ENCODE results near the gene KCNQ5.

Gene KCNQ5

DNA sequence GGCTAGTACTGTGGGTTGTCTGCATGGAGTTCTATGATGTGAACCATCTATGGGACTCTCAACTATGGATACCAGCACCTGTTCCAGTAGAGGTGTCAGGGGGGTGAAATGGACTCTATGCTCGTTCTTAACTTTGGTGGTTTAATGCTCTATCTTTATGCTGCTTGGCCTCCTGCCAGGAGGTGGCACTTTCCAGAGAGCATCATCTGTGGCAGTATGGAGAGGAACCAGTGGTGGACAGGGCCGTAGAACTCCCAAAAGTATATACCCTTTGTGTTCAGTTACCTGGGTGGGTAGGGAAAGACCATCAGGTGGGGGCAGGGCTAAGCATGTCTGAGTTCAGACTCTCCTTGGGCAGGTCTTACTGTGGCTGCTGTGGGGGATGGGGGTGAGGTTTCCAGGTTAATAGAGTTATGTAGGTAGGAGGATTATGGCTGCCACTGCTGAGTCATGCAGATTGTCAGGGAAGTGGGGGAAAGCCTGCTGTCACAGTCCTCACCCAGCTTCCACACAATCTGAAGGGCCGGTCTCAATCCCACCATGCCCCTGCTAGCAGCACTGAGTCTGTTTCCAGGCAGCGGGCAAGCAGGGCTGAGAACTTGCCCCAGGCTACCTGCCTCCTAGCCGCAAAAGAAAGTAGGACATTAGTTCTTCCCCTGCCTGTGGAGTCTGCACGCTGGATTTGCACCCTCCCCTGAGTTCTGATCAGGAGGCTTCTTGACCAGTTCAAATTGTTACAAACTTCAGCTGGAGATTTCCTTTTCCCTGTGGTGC lies 284.0 kb downstream of the KCNQ5 start:
- DNase-seq = no peak

DNA sequence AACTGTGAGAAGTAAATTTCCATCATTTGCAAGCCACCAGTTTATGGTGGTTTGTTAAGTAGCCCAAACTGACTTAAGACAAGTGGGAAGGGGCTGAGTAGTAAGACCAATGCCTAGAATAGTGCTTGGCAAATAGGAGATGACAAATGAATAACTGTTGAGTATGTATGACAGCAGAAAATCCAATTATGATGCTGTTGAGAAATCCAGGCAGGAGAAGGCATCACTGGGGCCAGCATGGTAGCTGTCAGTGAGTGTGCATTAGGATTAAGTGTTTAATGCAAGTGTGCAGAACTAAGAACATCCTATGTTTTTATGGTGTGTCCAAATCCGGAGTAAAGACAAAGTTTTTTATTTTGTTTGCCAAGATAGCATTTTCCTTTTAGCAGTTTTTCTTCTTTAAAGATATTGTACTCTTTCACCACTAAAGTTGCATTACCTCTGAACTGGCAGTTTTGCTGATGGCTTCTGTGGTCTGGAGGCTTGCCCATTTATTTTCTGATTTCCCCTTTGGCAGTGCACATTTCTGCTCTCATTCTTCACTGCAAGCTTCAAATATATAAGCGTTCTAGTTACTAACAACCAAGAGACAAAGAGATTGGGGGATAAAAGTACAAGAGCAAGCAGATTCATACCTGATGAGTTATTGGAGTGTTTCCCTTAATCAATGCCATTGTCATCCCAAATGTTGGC lies 289.7 kb downstream of the KCNQ5 start:
- no peak for DNase-seq

DNA sequence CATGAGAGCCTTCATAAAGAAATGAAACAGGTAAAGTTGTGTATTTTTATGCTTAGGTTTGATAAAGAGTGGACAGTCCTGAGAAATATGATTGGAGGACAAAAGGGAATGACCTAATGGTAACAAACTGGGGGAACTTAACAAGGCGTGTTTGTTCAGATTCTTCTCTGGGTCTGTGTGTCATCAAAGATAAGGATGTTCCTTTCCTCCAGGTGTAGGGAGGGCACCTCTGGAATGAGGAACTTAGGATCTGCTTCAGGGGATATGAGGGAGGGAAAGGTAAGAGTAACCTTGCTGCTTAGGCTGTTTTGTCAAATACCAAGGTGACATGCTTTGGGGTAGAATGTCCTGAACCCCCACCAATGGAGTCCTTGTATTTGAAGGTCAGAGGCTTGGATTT lies 291.9 kb downstream of the KCNQ5 start:
- DNase-seq = no peak

DNA sequence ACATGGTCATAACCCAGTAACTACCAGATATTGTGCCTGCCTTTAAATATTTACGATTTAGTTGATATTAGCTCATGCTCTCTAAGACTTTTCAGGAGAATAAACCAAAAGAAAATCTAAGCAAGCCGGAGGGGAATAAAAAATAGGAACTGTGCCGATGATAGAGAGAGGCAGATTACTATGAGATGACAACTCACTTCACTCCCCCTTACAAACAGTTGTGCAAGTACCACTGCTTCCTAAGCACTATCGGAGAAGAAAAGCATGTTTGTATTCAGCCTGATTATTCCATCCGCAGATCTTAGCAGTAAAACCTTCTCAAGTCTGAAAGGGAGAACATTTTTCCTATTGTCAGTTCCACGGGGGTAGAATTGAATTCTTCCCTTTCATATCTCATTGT lies 294.4 kb downstream of the KCNQ5 start:
- DNase-seq = peak in 1 of 51 donors; percentile 12

DNA sequence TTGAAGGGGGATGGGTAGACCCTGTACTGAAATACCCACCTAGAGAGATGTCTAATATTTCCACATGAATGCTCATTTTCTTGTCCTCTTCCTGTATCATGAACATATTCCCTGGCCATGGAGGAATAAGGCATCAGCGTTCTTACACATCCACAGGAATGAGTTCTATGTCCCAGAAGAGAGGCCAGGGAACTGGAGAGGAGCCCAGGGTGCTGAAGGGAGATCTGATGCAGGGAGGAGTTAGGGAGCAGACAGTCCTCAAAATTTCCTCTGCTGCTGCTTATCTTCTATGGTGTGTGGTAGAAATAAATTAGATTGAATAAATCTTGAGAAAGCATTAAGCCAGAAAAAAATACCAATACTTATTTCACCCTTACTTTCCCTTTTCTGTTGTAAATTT lies 295.0 kb downstream of the KCNQ5 start:
- no peak for DNase-seq

DNA sequence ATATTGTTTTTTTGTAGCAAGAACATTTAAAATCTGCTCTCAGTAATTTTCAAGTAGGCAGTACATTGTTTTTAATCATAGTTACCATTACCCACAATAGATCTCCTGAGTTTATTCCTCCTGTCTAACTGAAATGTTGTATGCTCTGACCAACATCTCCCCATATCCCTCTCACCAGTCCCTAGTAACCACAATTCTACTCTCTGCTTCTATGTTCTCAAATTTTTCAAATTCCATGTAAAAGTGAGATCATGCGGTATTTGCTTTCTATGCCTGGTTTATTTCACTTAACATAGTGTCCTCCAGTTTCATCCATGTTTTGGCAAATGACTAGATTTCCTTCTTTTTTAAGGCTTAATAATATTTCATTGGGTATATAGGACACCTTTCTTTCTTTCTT lies 300.5 kb downstream of the KCNQ5 start:
- no peak for DNase-seq

DNA sequence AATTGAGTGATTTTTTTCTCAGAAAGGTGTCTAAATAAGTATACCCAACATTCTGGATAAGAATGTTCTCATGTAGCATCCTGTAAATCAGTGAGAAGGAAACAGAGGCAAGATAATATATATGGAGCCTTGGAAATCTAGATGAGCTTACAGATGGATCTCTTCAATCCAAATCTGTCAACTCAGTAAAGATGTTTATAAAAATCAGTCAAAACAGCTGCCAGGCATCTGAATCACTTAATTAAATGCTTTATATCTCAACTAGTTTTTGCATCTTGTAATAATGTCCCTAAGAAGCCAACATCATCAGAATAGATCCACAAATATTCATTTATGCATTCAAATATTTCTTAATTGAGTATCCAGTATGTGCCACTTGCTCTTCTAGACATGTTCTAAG lies 303.3 kb downstream of the KCNQ5 start:
- no peak for DNase-seq

DNA sequence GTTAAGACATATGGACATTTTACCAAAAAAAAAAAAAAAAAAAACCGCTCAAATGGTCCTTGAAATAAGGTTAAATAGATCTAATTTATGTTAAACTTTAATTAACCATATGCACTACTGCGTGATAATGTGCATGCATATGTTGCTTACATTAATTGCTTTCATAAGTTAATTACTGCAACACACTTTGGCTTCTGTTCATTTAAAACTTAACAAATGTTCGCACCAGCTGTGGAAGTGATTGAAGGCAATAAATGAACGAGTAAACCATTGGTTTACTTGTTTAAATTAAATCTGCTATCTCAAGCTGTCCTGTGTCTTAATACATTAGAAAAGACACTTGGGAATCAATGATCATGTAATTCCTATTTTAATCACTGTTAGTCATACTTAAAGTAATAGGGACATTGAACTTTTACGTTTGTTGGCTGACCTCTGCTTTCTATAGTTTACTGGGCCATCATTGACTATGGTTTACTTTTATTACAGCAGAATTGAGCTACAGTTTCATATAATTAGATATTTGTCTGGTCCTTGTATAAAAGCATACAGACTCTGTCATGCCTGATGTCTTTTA lies 308.8 kb downstream of the KCNQ5 start:
- DNase-seq = no peak

DNA sequence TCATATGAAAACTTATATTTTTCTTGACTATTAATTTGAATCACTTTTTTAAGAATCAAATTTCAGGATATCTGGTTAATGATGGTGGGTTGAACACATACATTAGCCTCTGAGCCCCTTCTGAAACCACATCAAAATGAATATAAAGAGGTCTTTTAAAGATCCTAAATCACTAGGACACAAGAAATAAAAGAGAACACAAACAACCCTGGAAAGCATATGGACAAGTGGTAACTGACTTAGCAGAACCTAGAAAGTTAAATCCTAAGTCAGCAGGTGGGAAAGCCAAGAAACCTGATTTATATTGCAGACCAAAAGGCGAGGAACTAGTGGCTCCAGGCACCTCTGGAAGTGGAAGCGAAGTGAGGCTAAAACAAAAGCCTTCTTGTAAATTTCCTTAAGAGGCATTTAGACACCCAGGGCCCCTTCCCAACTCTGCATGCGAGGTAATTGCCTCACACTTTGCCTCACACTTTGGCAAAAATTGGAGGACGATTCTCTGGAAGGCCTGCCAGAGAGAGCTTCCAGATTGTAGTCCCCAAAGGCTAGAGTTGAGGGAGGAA lies 309.5 kb downstream of the KCNQ5 start:
- no peak for DNase-seq

DNA sequence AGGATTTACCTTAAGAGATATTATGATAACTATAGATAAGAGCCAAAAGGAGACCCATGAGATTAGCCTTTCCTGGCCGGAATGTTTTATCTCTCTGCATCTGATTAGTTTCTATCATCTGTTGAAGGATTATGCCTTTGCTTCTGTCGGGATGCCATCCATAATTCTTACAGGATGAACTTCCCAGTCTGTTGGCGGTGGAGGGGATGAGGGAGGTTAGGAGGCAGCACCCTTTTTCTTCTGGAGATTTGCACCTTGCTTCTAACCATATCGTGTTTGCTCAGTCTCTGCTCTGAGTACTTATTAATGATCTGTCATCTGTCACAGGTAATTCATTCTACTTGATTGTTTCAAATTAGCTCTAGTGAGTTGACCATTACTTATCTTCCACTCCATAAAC lies 311.4 kb downstream of the KCNQ5 start:
- no peak for DNase-seq

DNA sequence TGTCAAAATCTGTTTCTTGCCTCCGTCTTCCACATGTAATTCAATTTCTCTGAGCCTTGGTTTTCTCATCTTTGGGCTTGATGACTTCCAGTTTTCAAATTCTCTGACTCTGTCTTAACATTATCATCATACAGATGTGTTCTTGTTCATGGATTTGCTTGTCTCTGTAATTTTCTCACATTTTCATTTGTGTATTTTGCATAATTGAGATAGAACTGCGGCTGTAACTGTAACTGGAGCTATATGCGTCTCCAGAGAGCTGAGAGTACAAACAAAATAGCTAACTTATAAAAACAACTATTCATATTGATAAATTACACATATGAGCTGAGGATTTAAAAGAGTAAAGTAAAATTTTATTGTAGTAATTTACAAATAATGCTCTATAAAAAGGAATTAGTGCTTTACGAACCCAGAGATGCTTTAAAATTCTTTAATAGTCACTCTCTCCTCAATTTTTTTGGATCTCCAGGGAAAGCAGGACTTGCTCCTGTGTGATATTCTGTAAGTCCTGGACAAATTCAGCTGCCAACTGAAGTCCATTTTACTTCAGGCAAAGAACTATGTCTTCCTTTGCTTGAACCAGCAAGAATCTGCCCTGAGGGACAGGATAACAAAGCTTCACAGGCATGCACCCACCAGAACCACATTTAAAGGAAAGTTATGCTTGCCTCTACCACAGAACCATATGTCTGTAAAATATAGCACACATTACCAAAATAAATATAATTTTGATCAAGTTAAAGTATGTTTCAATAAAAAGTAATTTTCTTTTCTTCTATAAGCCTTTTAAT lies 315.1 kb downstream of the KCNQ5 start:
- DNase-seq = no peak

DNA sequence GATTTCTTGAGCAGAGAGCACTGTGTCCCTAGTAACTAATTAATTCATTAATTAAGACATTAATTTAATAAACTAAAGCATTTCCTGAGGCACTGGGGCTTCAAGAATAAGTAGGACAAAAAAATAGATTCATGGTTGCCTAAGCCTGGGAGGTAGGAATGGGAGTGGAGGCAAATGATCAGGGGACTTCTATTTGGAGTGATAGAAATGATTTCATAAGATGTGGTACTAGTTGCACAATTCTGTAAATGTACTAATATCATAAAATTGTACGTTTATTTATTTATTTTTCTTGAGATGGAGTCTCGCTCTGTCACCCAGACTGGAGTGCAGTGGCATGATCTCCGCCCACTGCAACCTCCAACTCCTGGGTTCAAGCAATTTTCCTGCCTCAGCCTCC lies 316.2 kb downstream of the KCNQ5 start:
- DNase-seq = no peak

DNA sequence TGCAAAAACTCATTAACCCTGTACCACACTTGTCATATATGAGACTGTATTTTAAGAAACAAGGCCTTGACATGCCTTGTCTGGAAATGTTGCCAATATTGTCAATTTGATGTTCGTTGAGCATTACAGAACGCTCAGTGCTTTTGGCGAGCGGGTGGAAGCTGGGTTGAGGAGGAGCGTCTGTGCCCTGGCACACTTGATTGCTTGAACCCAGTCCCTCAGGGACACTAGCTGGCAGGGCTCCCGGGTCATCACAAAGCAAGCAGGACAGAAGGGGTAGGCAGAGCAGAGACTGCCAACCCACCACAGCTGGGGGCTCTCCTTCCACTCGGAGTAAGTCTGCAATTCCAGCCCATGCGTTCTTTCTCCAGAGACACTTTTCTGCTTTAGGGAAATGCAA lies 317.1 kb downstream of the KCNQ5 start:
- no peak for DNase-seq

DNA sequence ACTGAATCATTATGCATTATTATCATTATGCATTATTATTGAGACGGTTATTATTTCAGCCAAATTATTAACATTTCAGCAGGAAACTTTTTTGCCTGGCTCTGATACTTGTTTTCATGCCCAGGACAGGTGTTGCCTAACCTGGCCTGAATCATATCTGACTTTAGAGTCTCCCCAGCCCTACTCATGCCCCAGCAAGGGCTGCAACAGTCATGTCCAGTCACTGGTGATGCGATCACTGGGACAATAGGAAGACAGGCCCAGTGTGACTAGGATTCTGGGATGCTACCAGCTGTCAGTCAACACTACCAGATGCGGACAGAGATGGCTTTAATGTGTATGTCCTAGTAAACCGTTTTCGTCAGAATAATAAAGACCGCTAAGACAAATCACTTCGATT lies 318.4 kb downstream of the KCNQ5 start:
- DNase-seq = no peak

DNA sequence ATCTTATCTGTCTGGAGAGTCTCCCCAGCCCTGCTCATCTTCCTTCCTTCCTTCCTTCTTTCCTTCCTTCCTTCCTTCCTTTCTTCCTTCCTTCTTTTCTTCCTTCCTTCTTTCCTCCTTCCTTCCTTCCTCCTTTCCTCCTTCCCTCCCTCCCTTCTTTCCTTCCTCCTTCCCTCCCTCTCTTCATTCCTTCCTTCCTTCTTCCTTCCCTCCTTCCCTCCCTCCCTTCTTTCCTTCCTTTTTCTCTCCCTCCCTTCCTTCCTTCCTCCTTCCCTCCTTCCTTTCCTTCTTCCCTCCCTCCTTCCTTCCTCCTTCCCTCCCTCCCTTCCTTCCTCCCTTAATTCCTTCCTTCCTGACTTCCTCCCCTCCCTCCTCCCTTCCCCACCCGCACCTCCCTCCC lies 319.4 kb downstream of the KCNQ5 start:
- DNase-seq = no peak

DNA sequence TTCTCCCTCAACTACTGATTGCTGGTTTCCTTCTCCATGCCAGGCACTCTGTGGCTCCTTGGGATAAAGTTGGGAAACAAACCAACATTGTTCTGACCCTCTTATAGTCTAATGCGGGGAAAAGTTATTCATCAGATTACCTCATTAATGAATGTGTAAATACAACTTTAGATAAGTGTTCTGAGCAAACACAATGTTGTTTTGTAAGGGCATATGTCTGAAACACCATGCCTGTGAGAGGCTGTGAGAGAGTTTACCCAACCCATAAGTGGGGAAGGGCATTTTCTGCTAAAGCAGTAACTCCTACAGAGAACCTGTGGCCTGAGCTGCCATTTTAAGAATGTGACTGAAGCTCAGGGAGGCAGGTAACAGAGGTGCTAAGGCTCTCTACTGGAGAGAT lies 319.9 kb downstream of the KCNQ5 start:
- DNase-seq = no peak

DNA sequence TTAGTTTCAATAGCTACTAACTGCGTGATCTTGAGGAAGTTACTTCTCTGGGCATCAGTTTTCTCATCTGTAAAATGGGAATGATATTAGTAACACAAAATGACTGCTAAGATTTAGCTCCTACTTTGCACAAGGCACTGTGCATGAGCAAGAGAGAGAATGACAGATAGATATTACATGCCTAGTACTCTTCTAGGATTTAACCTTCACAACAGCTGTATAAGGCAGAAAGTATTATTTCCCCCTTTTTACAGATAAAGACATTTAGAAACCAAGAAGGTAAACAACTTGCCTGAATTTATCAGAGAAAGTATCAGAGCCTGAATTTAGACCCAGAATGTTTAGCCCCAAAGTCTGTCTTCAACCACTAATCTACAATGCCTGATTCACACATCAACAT lies 321.8 kb downstream of the KCNQ5 start:
- no peak for DNase-seq

DNA sequence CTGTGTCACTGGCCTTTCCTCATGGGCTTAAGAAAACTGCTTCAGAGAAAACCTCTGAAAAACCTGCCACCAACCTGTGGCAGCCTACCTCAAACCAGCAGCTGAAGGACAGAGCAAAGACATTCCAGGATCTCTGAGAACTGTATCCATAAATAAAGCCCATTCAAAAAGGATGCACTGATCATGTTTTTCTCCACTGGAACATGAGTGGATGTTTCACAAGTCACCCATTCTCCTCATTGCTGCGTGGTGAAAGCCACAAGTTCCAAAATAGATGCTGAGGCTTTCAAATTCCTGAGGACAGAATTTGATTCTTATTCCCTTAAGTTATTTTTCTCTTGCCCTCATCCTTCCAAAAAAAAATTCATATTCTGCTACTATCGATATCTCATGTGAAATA lies 322.8 kb downstream of the KCNQ5 start:
- DNase-seq = no peak

DNA sequence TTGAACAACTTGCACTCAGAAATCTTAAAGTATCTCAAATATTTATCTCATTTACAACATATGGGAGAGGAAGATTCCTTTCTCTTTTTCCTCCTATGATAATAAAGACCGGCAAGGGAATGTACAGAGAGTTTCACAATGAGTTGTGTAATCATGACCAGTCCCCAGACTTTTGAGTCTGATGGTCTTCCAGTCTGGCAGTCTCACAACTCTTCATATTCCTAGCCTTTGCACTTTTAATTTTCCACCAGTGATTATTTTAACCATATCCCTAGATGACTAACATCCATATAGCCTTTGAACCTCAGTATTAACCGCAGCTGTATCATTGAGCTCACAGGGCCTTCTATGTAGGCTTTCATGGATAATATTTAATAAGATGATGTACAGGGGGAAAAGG lies 324.9 kb downstream of the KCNQ5 start:
- no peak for DNase-seq

DNA sequence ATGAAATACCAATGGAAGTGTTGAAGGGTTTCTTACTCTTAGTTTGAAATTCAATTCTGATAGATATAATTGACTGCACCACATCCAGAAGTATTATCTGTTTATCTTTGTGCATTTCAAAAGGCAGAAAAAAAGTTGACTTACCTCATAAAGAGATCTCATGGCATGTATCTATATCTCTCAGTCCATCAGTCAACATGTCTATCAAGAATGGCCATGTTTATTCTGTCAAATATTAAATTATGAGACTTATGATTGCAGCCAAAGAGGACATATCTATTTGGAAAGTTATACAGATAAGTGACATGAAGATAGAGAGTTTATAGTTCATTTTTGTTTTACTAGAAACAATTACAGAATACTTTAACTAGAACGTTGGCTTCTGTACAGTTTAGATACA lies 325.7 kb downstream of the KCNQ5 start:
- DNase-seq = no peak

DNA sequence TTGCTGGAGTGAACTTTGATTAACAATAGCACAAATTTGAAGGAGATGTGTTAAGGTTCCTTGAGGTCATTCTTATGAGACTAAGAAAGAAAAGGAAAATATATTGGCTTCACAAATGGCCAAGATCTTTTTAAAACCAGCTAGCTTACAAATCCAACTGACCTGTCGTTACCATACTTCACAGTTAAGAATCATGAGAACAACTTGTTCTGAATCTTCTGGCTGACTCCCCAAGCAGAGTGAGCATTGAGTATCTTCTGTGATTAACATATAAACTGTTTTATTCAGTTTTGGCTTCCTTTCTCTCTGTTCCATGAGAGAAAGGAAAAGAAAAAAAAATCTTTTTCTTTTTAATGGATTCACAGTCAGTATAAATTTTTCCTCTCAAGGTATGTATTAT lies 326.3 kb downstream of the KCNQ5 start:
- DNase-seq = no peak

All from hypothalamus (tissue), 51 donors.